Fibroblast of villous mesenchyme (primary cell): ENCODE data around the gene GNA12. TPM values are rescaled to one million over a fixed set of nuclear protein-coding genes. Genes with fewer than 3 reads are reported as not detected.

ENCODE experiments used
- DNase-seq: peaks from one replicate; pipeline ENCODE4 v3.0.0-alpha.2; 2010; ENCODE audit warnings: low read depth
- H3K4me3 ChIP-seq: 2 replicates; pipeline ENCODE4 v1.5.1; 2011; ENCODE audit warnings: low read depth, mild to moderate bottlenecking, low read length
- CTCF ChIP-seq: IDR thresholded peaks from 2 replicates; pipeline ENCODE4 v1.5.1; 2012; ENCODE audit warnings: low read depth, mild to moderate bottlenecking, low read length; ENCODE audit not compliant: insufficient read depth
- total RNA-seq: library from RNA; depleted of rRNA; stranded (reverse); fragments of >200 nt; gene quantifications from 2 replicates; pipeline ENCODE4 v1.2.3, GENCODE V29; 2012

The GNA12 gene
- total RNA-seq, 1 donor = 46.2 TPM

GRCh38 chr7:2824026-2824677, 20.0 kb downstream of the GNA12 start:
- no peak overlapping the region for H3K4me3 ChIP-seq
- TF ChIP-seq CTCF = no peak
- no peak for DNase-seq

- no peak overlapping the region for H3K4me3 ChIP-seq
- no peak for TF ChIP-seq CTCF
- peak; percentile 69 for DNase-seq
Measured at GRCh38 chr7:2823130-2823529, 21.0 kb downstream of the GNA12 start.

GRCh38 chr7:2821842-2822507, 22.1 kb downstream of the GNA12 start:
- DNase-seq = peak; percentile 85
- no peak overlapping the region for H3K4me3 ChIP-seq
- TF ChIP-seq CTCF = no peak

GRCh38 chr7:2821161-2821841, 22.8 kb downstream of the GNA12 start:
- DNase-seq = peak; percentile 84
- no peak for TF ChIP-seq CTCF
- no peak overlapping the region for H3K4me3 ChIP-seq

DNA sequence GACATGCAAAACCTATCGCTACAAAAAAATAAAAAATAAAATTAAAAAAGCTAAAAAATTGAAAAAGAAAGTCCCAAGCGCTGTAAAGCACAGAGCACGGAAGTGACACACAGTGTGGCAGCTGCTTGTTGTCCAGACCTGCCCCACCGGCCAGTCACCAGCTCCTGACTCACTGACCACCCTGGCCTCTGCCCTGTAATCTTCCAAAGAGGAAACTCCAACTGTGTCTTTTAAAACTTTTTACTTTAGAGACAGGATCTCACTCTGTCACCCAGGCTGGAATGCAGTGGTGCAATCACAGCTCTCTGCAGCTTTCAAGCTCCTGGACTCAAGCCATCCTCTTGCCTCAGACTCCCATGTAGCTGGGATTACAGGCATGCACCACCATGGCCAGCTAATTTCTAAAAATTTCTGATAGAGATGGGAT, 23.6 kb downstream of the GNA12 start:
- TF ChIP-seq CTCF = no peak
- H3K4me3 ChIP-seq = no peak overlapping the region
- DNase-seq = peak; percentile 99

DNA sequence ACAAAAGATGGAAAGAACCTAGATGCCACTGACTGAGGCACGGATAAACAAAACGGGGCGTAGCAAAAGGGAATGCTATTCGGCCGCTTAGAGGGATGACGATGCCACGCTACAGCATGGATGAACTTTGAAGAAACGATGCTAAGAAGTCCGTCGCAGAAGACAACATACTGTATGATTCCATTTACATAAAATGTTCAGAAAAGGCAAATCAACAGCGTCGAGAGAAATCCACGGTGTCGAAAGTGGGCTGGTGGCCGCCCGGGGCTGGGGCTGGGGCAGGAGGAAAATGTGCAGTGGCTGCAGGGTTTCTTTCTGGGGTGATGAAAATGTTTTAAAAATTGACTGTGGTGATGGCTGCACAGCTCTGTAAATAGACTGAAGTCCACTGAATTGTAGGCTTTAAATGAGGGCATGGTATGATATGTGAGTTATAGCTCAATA, 24.1 kb downstream of the GNA12 start:
- DNase-seq = no peak
- H3K4me3 ChIP-seq = no peak overlapping the region
- TF ChIP-seq CTCF = no peak
